Caco-2 (cell line): ENCODE measurements around the gene TAF4B. TPM values are rescaled to one million over a fixed set of nuclear protein-coding genes. Genes with fewer than 3 reads are reported as not detected.
"Not testable (repeated sequence)": the region's sequence is repeated elsewhere in the genome, so short reads cannot be mapped to it uniquely, and the experiment has no call there.

Source experiments
- BruUV-seq: library from RNA; stranded (reverse); fragments of 400-500 nt; replicated peaks from 2 replicates; lab custom pipeline; 2021; lab: Mats Ljungman, UMichigan
- CTCF ChIA-PET: fragments of 300-600 bp; sonication (Branson Sonifier 250); formaldehyde crosslinking; loops from one replicate; lab custom pipeline; 2022; ENCODE audit warnings: antibody characterized with exemption; lab: Charles Lee
- POLR2A ChIA-PET: fragments of 300-600 bp; sonication (Branson Sonifier 250); formaldehyde crosslinking; loops from one replicate; lab custom pipeline; 2022; ENCODE audit warnings: antibody characterized with exemption; lab: Charles Lee
- DNase-seq, 2 experiments: peaks; one replicate each; pipeline versions ENCODE4 v3.0.0 to v3.0.0-alpha.2; 2020 to 2022
- H3K27me3 ChIP-seq: replicated peaks from 2 replicates; pipeline ENCODE4 v1.6.0; 2011; ENCODE audit warnings: low read length; ENCODE audit not compliant: control insufficient read depth, insufficient read depth
- H3K36me3 ChIP-seq: 2 replicates; pipeline ENCODE4 v1.5.1; 2011; ENCODE audit warnings: low read length; ENCODE audit not compliant: control insufficient read depth, insufficient read depth
- H3K4me1 ChIP-seq: fragments of 250-450 bp; sonication (Bioruptor Pico); 2 replicates; pipeline ENCODE4 v1.5.1; 2020; ENCODE audit warnings: mild to moderate bottlenecking
- H3K4me3 ChIP-seq: 2 replicates; pipeline ENCODE4 v1.5.1; 2011; ENCODE audit warnings: low read depth, mild to moderate bottlenecking, control low read depth, low read length
- H3K9me3 ChIP-seq: fragments of 250-450 bp; sonication (Bioruptor Pico); 2 replicates; pipeline ENCODE4 v1.5.1; 2020; ENCODE audit warnings: mild to moderate bottlenecking, moderate library complexity
- H3K27ac Mint-ChIP-seq: one replicate; pipeline ENCODE4 v1.8.0; 2022; ENCODE audit warnings: mixed read lengths; ENCODE audit not compliant: unreplicated experiment
- H3K27me3 Mint-ChIP-seq: one replicate; pipeline ENCODE4 v1.8.0; 2022; ENCODE audit warnings: mixed read lengths; ENCODE audit not compliant: insufficient read depth, unreplicated experiment
- H3K36me3 Mint-ChIP-seq: one replicate; pipeline ENCODE4 v1.8.0; 2022; ENCODE audit warnings: mild to moderate bottlenecking, mixed read lengths; ENCODE audit not compliant: insufficient read depth, unreplicated experiment
- H3K4me1 Mint-ChIP-seq: one replicate; pipeline ENCODE4 v1.8.0; 2022; ENCODE audit warnings: low read depth, mixed read lengths; ENCODE audit not compliant: unreplicated experiment
- H3K4me3 Mint-ChIP-seq: one replicate; pipeline ENCODE4 v1.8.0; 2022; ENCODE audit warnings: mild to moderate bottlenecking, moderate library complexity, mixed read lengths; ENCODE audit not compliant: unreplicated experiment
- H3K9me3 Mint-ChIP-seq: one replicate; pipeline ENCODE4 v1.8.0; 2022; ENCODE audit warnings: mixed read lengths; ENCODE audit not compliant: unreplicated experiment
- CTCF ChIP-seq, 2 experiments: fragments of 200-600 bp in 1 of 2; IDR thresholded peaks; 1 replicate in 1 of 2; 2 replicates in 1 of 2; pipeline versions ENCODE4 v1.5.1 to v1.8.0; 2011 to 2022; ENCODE audit warnings: antibody characterized with exemption in 1 of 2, control low read depth in 1 of 2, inconsistent platforms in 1 of 2, low read depth in 1 of 2, low read length in 1 of 2, mild to moderate bottlenecking in 1 of 2, moderate library complexity in 1 of 2; ENCODE audit not compliant: insufficient read depth in 1 of 2, severe bottlenecking in 1 of 2, unreplicated experiment in 1 of 2
- intact Hi-C: fragments of 100-400 bp; cut with micrococcal nuclease; formaldehyde crosslinking; loops from one replicate; pipeline ENCODE4 v1.10.0; 2022; ENCODE audit not compliant: unreplicated experiment
- total RNA-seq: library from RNA; stranded (reverse); gene quantifications from 2 replicates; pipeline ENCODE4 v1.2.3, GENCODE V29; 2022

Gene TAF4B
- total RNA-seq, 1 experiment from 2014 or later, result 2.6 TPM

- POLR2A ChIA-PET, result no interaction called here
- CTCF ChIA-PET, result no interaction called here
- Mint-ChIP-seq H3K36me3 (no peaks in the 10 kb centered on the region), H3K9me3 (no peaks in the 10 kb centered on the region), H3K27me3 (no peaks in the 10 kb centered on the region), H3K4me3 (no peak overlapping the region), H3K4me1 (peaks cover 7% of the 10 kb centered on the region), H3K27ac (no peak overlapping the region)
- Histone ChIP-seq H3K36me3 (no peaks in the 10 kb centered on the region), H3K4me3 (no peak overlapping the region), H3K27me3 (no peaks in the 10 kb centered on the region), H3K4me1 (no peaks in the 10 kb centered on the region), H3K9me3 (no peaks in the 10 kb centered on the region)
- DNase-seq, result no peak
- no TSS peak for BruUV-seq
- TF ChIP-seq CTCF (IDR thresholded peaks at IDR 0.05; ENCODE audit: insufficient read depth in 1 of 2, low read depth in 1 of 2, low read length in 1 of 2, severe bottlenecking in 1 of 2, unreplicated experiment in 1 of 2), result no peak
- intact Hi-C loops, result no loop called here
Measured at GRCh38 chr18:26230497-26230896, 4.3 kb downstream of the TAF4B start.

- H3K9me3 ChIP-seq, result no peaks in the 10 kb centered on the region
- no peaks in the 10 kb centered on the region for H3K27me3 ChIP-seq
- peaks cover 7% of the 10 kb centered on the region for H3K4me1 Mint-ChIP-seq
- DNase-seq, result no peak
- no peaks in the 10 kb centered on the region for H3K36me3 Mint-ChIP-seq
- no peaks in the 10 kb centered on the region for H3K9me3 Mint-ChIP-seq
- intact Hi-C loops, result no loop called here
- no peak overlapping the region for H3K4me3 ChIP-seq
- no peak for TF ChIP-seq CTCF (IDR thresholded peaks at IDR 0.05; ENCODE audit: insufficient read depth in 1 of 2, low read depth in 1 of 2, low read length in 1 of 2, severe bottlenecking in 1 of 2, unreplicated experiment in 1 of 2)
- H3K4me1 ChIP-seq, result no peaks in the 10 kb centered on the region
- ChIA-PET CTCF (no interaction called here), POLR2A (no interaction called here)
- no peaks in the 10 kb centered on the region for H3K27me3 Mint-ChIP-seq
- no peaks in the 10 kb centered on the region for H3K36me3 ChIP-seq
- peak overlapping the region; percentile 13 for H3K27ac Mint-ChIP-seq
- H3K4me3 Mint-ChIP-seq, result no peak overlapping the region
- no TSS peak for BruUV-seq
Measured at GRCh38 chr18:26233208-26233607, 7.0 kb downstream of the TAF4B start.

- H3K27me3 ChIP-seq, H3K9me3 Mint-ChIP-seq, H3K4me1 ChIP-seq, H3K36me3 ChIP-seq, H3K27ac Mint-ChIP-seq, H3K36me3 Mint-ChIP-seq, H3K27me3 Mint-ChIP-seq, CTCF ChIA-PET, BruUV-seq, H3K9me3 ChIP-seq, H3K4me3 Mint-ChIP-seq, DNase-seq, intact Hi-C loops, H3K4me3 ChIP-seq, H3K4me1 Mint-ChIP-seq, POLR2A ChIA-PET: not testable (repeated sequence)
Measured at GRCh38 chr18:26237363-26237762, 11.1 kb downstream of the TAF4B start.

GRCh38 chr18:26238718-26239117 is 12.5 kb downstream of the TAF4B start:
- H3K4me3 ChIP-seq, H3K27me3 ChIP-seq, H3K4me3 Mint-ChIP-seq, H3K9me3 Mint-ChIP-seq, H3K27me3 Mint-ChIP-seq, DNase-seq, H3K9me3 ChIP-seq, BruUV-seq, H3K4me1 Mint-ChIP-seq, intact Hi-C loops, POLR2A ChIA-PET, H3K36me3 Mint-ChIP-seq, CTCF ChIA-PET, H3K36me3 ChIP-seq, H3K4me1 ChIP-seq, H3K27ac Mint-ChIP-seq: not testable (repeated sequence)

- H3K27ac Mint-ChIP-seq, H3K9me3 ChIP-seq, H3K4me1 ChIP-seq, H3K36me3 Mint-ChIP-seq, H3K4me1 Mint-ChIP-seq, BruUV-seq, H3K9me3 Mint-ChIP-seq, H3K4me3 Mint-ChIP-seq, intact Hi-C loops, H3K4me3 ChIP-seq, H3K36me3 ChIP-seq, H3K27me3 ChIP-seq, DNase-seq, CTCF ChIA-PET, H3K27me3 Mint-ChIP-seq, POLR2A ChIA-PET: not testable (repeated sequence)
Measured at GRCh38 chr18:26242392-26242791, 16.1 kb downstream of the TAF4B start.

GRCh38 chr18:26245434-26245833 is 19.2 kb downstream of the TAF4B start:
- BruUV-seq, CTCF ChIA-PET, H3K9me3 Mint-ChIP-seq: not testable (repeated sequence)

More at GRCh38 chr18:26245434-26245833, 19.2 kb downstream of the TAF4B start:
- H3K36me3 ChIP-seq, H3K27ac Mint-ChIP-seq, H3K27me3 ChIP-seq, H3K4me3 ChIP-seq, H3K27me3 Mint-ChIP-seq, H3K4me1 Mint-ChIP-seq, H3K4me3 Mint-ChIP-seq, intact Hi-C loops, H3K9me3 ChIP-seq, H3K4me1 ChIP-seq, H3K36me3 Mint-ChIP-seq, POLR2A ChIA-PET, DNase-seq: not testable (repeated sequence)
